T-helper 1 cell treated with Interleukin-12 subunit alpha and Interleukin-12 subunit beta and Interleukin-4 antibody, amounts not matched to agents 30 μg/mL and 1 μg/mL, for 36 hours (primary cell): ENCODE measurements around the gene SLC27A6.
"Not testable (repeated sequence)": the region's sequence is repeated elsewhere in the genome, so short reads cannot be mapped to it uniquely, and the experiment has no call there.

Experiments used
- H3K27ac Mint-ChIP-seq: one replicate; pipeline ENCODE4 v1.8.0; 2021; ENCODE audit warnings: mild to moderate bottlenecking, mixed read lengths
- H3K27me3 Mint-ChIP-seq: one replicate; pipeline ENCODE4 v1.8.0; 2021; ENCODE audit warnings: low read depth, mixed read lengths
- H3K36me3 Mint-ChIP-seq: one replicate; pipeline ENCODE4 v1.8.0; 2021; ENCODE audit warnings: low read depth, mixed read lengths
- H3K4me1 Mint-ChIP-seq: one replicate; pipeline ENCODE4 v1.8.0; 2021; ENCODE audit warnings: low read depth, mixed read lengths
- H3K4me3 Mint-ChIP-seq: one replicate; pipeline ENCODE4 v1.8.0; 2021; ENCODE audit warnings: mild to moderate bottlenecking, moderate library complexity, mixed read lengths
- H3K9me3 Mint-ChIP-seq: one replicate; pipeline ENCODE4 v1.8.0; 2021; ENCODE audit warnings: mixed read lengths

SLC27A6 gene

DNA sequence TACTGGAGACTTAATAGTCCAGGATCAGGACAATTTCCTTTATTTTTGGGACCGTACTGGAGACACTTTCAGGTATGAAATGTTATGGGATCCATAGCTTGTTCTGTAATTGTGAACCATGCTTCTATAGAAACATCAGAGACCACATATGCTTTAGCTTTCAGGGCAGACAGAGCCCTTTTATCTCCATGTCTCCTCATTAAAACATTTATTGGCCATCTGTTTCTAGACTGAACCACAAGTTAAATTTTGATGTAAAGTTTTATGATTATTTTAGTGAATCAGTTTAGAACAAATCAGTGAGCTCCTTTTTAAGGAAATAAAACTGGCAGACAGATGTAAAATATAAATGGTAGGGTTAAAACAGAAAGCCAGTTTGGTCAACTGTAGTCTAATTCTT lies 62.0 kb downstream of the SLC27A6 start:
- no peaks in the 10 kb centered on the region for H3K36me3 Mint-ChIP-seq
- H3K27me3 Mint-ChIP-seq: no peaks in the 10 kb centered on the region
- no peak overlapping the region for H3K4me3 Mint-ChIP-seq
- no peaks in the 10 kb centered on the region for H3K9me3 Mint-ChIP-seq
- H3K27ac Mint-ChIP-seq: no peak overlapping the region
- no peaks in the 10 kb centered on the region for H3K4me1 Mint-ChIP-seq

DNA sequence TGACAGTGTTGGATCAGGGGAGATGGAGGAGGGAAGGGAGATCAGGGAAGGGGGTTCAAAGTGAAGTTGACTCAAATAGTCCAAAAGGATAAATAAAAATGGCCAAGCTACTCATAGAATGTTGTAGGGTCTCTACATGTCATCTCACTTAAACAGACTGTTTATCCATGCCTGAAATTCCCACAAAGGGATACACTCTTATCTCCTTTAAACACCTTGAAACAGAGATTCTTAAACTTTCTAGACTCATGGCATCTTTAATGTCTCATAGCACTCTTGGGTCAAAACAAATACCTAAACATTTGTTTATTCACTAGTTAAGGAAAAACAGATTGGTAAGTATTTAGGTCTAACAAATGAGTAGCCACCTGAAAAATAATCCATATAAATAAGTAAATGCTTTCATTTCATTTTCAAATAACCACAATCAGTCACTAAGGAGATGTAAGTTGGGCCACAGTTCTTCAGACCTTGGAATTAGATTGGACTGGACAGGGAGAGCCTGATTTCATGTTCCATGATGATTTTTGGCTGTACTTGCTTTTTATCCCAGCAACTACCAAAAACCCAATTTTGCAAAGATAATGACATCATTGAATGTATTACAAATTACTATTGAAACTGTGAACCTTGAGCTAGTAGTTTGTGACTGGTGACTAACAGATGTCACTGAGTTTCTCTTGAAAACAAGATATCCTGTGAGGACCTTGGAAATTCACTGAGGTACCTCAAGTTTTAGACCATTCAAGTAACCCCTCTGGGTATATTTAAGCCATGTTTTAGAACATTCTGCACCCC lies 66.8 kb downstream of the SLC27A6 start:
- no peaks in the 10 kb centered on the region for H3K36me3 Mint-ChIP-seq
- H3K27me3 Mint-ChIP-seq: no peaks in the 10 kb centered on the region
- no peak overlapping the region for H3K27ac Mint-ChIP-seq
- H3K4me3 Mint-ChIP-seq: no peak overlapping the region
- no peaks in the 10 kb centered on the region for H3K4me1 Mint-ChIP-seq
- no peaks in the 10 kb centered on the region for H3K9me3 Mint-ChIP-seq

DNA sequence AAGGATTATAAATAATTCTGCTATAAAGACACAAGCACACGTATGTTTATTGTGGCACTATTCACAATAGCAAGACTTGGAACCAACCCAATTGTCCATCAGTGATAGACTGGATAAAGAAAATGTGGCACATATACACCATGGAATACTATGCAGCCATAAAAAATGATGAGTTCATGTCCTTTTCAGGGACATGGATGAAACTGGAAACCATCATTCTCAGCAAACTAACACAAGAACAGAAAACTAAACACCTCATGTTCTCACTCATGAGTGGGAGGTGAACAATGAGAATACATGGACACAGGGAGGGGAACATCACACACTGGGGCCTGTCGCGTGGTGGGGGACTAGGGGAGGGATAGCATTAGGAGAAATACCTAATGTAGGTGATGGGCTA lies 71.0 kb downstream of the SLC27A6 start:
- not testable (repeated sequence) for H3K4me3 Mint-ChIP-seq, H3K36me3 Mint-ChIP-seq, H3K4me1 Mint-ChIP-seq, H3K27ac Mint-ChIP-seq, H3K9me3 Mint-ChIP-seq, H3K27me3 Mint-ChIP-seq

DNA sequence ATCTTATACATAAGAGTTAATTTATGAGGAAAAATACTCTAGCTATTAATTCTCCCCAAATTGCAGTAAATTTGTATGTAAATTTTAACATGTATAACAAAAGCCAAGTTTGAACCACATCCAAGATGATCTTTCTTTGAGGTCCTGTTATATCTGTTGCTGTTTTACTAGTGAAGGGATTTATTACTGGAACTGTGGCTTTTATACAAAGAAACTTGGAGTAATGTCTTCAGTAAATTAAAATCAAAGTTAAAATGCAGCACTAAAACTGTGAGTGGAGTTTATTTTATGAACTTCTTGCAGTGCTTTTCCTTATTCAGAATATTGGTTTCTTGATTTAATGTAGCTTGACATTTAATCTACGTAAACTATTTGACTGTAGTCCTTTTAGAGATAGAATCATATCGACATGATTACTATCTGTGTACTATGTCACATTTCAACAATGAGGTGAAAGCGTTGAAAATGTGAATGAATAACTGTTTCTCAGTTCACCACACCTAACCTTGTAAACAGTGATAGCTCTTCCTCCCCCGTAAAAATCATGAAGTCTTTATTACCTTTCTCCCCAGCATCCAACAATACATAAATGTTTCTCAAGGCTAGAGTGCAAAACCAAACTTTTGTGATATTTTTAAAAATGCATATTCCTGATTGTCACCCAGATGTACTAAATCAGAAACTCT lies 76.1 kb downstream of the SLC27A6 start:
- Mint-ChIP-seq H3K27ac (no peak overlapping the region), H3K4me1 (no peaks in the 10 kb centered on the region), H3K36me3 (no peaks in the 10 kb centered on the region), H3K27me3 (no peaks in the 10 kb centered on the region), H3K4me3 (no peak overlapping the region), H3K9me3 (peaks cover 8% of the 10 kb centered on the region)

DNA sequence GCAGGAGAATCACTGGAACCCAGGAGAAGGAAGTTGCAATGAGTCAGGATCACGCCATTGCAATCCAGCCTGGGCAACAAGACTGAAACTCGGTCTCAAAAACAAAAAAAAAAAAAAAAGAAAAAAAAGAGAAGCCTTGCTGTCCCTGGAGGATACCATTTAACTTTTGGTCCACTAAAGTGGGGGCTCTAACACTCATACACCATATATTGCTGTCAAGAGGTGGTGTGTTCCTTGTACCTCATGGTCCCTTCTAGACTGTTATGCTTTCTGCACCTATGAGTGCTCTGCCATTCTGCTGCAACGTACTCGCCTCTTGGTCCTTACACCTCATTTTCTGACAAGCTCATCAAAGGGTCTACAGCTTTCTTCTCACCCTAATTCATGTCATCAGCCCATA lies 77.0 kb downstream of the SLC27A6 start:
- Mint-ChIP-seq H3K27me3 (no peaks in the 10 kb centered on the region), H3K4me3 (no peak overlapping the region), H3K27ac (no peak overlapping the region), H3K9me3 (peaks cover 8% of the 10 kb centered on the region), H3K4me1 (no peaks in the 10 kb centered on the region), H3K36me3 (no peaks in the 10 kb centered on the region)

DNA sequence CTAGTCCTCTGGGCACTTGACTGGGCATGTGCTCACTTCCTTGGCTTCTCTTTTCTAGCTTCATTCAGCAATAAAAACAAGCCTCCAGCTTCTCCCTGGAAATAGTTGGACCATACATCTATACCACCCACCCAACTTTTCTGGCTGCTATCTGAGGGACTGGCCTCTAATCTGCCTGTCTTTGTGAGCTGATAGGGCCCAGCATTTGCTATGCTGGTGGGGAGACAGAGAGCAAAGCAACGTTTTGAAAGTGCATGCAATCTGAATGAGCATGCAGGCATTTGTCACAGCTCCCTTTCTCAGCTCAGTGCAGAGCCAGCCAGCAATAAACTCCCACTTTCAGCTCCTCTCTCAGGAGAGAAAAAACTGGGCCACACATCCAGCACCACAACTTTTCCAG lies 78.6 kb downstream of the SLC27A6 start:
- no peaks in the 10 kb centered on the region for H3K4me1 Mint-ChIP-seq
- no peaks in the 10 kb centered on the region for H3K36me3 Mint-ChIP-seq
- no peak overlapping the region for H3K27ac Mint-ChIP-seq
- no peak overlapping the region for H3K4me3 Mint-ChIP-seq
- H3K9me3 Mint-ChIP-seq: peaks cover 8% of the 10 kb centered on the region
- no peaks in the 10 kb centered on the region for H3K27me3 Mint-ChIP-seq

DNA sequence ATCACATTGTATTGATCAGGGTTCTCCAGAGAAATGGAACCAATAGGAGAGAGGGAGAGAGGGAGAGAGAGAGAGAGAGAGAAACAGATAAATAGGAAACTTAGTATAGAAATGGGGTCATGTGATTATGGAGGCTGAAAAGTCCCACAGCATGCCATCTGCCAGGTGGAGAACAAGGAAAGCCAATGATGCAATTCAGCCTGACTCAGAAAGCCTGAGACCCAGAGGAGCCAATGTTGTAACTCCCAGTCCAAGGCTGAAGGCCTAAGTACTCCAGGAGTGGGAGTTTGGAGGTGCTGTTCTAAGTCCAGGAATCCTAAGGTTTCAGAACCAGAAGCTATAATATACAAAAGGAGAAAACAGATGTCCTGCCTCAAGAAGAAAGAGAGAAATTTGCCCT lies 80.9 kb downstream of the SLC27A6 start:
- Mint-ChIP-seq H3K27ac (no peak overlapping the region), H3K4me3 (no peak overlapping the region), H3K36me3 (no peaks in the 10 kb centered on the region), H3K4me1 (no peaks in the 10 kb centered on the region), H3K27me3 (no peaks in the 10 kb centered on the region), H3K9me3 (peaks cover 8% of the 10 kb centered on the region)

DNA sequence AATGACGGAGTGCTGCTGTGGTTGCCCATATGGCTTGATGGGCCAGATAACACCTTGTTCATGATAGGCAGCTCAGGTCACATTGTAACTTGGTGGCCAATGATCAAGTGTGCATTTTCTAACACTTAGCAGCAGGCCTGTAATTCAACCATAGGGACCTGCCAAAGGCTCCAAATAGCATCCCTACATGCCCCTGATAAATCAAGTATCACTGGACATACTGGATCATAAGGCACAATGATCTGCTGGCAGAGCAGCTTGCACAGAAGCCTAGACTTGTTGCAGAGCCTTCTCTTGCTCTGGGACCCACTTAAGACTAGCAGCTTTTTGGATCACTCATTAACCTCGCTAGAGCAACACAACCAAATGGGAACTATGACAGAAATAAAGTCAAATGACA lies 83.2 kb downstream of the SLC27A6 start:
- H3K4me1 Mint-ChIP-seq: no peaks in the 10 kb centered on the region
- no peak overlapping the region for H3K4me3 Mint-ChIP-seq
- H3K9me3 Mint-ChIP-seq: peaks cover 8% of the 10 kb centered on the region
- no peaks in the 10 kb centered on the region for H3K36me3 Mint-ChIP-seq
- no peak overlapping the region for H3K27ac Mint-ChIP-seq
- H3K27me3 Mint-ChIP-seq: no peaks in the 10 kb centered on the region

DNA sequence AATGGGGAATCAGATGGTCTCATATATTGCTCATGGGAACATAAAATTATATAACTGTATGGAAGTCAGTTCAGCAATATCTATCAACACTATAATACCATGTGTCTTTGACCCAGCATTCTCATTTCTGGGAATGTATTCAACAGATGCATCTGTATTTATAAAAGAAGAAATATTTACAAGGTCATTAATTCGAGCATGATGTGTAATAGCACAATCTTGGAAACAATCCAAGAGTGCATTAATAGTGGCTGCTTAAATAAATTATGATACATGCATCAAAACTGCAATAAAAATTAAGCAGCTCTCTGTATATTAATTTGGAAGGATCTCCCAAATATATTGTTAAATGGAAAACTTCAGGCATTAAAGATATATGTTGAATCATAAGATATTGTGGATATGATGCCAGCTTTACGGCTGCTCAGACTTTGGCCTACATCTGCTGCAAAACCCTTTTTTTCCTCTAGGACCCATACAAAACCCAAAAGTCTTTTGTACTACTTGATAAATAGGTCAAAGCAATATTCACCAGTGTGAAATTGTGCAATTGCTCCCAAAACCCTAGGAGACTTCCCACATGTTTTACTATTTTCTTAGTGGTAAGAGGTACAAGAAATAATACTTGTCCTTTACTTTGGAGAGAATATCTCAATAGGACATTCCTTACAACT lies 84.0 kb downstream of the SLC27A6 start:
- Mint-ChIP-seq H3K27me3 (no peaks in the 10 kb centered on the region), H3K36me3 (no peaks in the 10 kb centered on the region), H3K4me3 (no peak overlapping the region), H3K9me3 (peaks cover 5% of the 10 kb centered on the region), H3K4me1 (no peaks in the 10 kb centered on the region), H3K27ac (no peak overlapping the region)

DNA sequence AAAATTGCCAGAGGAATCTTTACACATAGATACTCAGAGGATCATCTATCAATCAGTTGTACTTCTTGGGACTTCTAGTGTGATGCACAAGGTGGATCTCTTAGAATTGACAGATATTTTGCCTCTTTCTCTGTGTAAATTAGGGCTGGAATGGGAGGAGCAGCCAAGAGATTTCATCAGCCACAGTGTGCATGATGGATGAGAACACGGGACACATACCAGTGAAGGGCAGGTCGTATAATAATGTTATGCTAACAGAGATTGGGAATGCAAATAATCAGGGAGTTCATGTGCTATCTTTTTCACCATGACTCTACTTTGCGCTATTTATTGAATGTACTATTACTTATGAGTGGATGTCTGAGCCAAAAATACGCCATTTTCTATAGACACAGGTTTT lies 86.0 kb downstream of the SLC27A6 start:
- Mint-ChIP-seq H3K4me1 (no peaks in the 10 kb centered on the region), H3K9me3 (no peaks in the 10 kb centered on the region), H3K4me3 (no peak overlapping the region), H3K36me3 (no peaks in the 10 kb centered on the region), H3K27ac (no peak overlapping the region), H3K27me3 (no peaks in the 10 kb centered on the region)

DNA sequence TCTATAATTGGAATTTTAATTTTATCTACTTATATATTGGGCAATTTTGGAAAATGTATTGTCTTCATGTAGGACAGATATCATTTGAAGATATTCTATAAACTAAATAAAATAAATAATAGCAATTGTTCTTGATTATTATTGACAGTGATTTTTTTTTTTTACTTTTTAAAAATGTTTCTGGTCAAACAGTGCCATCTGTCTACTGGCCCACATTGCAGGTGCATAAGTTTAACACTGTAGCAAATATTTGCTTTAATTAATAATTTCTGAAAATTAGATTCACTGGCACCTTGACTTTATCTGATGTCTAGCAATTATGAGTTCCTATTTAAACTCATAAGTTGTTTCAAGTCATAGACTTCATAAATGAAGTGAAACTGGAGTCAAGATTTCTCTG lies 88.2 kb downstream of the SLC27A6 start:
- Mint-ChIP-seq H3K9me3 (no peaks in the 10 kb centered on the region), H3K27me3 (no peaks in the 10 kb centered on the region), H3K4me3 (no peak overlapping the region), H3K36me3 (no peaks in the 10 kb centered on the region), H3K27ac (no peak overlapping the region), H3K4me1 (no peaks in the 10 kb centered on the region)

DNA sequence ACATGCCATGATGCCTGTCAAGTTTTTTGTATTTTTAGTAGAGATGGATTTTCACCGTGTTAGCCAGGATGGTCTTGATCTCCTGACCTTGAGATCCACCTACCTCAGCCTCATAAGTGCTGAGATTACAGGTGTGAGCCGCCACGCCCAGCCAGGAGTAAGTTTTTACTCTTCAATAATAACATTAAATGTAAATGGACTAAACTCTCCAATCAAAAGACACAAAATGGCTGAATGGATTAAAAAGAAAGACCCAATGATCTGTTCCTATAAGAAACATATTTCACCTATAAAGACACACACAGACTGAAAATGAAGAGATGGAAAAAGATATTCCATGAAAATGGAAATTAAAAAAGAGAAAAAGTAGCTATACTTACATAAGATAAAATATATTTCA lies 92.0 kb downstream of the SLC27A6 start:
- Mint-ChIP-seq H3K4me1 (no peaks in the 10 kb centered on the region), H3K4me3 (no peak overlapping the region), H3K36me3 (no peaks in the 10 kb centered on the region), H3K9me3 (no peaks in the 10 kb centered on the region), H3K27ac (no peak overlapping the region), H3K27me3 (no peaks in the 10 kb centered on the region)

DNA sequence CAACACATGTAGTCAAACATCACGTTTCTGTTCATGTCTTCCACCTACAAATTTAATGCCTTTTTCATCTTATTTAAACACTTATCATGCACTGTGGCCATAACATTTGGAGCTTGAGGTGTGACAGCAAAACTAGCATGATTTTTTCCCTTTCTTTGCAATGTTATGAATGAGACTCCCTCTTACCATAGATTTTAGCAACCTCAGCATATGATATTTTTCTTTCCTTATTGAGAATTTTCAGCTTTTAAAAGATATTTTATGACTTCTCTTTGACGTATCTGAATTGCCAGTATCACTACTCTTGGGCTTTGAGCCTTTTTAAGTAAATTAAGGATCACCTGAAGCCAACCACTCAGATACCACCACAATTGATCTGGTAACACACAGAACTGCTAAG lies 96.6 kb downstream of the SLC27A6 start:
- H3K27me3 Mint-ChIP-seq: peaks cover 6% of the 10 kb centered on the region
- H3K9me3 Mint-ChIP-seq: no peaks in the 10 kb centered on the region
- H3K4me3 Mint-ChIP-seq: no peak overlapping the region
- no peak overlapping the region for H3K27ac Mint-ChIP-seq
- H3K4me1 Mint-ChIP-seq: no peaks in the 10 kb centered on the region
- no peaks in the 10 kb centered on the region for H3K36me3 Mint-ChIP-seq

DNA sequence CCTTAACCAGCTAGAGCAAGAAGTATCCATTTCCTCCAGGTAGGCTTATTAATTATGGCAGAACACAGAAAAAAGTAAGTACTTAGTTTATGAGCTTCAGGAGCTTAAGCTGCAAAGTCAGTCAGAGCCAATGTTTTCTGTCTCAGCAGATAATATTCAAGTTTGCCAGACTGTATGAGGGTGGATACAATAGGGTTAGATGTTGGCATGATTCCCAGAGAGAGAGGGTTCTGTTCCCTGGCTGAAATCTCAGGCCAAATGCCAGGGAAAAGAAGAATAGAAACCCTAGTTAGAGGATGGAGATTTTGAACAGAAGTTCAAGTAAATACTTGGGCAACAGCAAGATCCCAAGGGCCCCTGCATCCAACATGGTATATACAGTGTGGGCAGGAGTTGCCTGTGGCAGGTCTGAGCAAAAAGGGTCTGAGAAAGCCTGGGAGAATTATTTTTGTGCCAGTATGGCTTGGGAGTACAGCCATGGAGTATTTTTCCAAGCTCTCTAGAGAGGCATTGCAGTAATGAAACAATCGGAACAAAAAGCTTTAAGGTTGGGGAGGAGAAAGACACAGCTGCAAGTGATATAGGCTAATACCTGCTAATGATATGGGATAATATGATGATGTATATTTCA lies 98.3 kb downstream of the SLC27A6 start:
- Mint-ChIP-seq H3K27ac (no peak overlapping the region), H3K4me3 (no peak overlapping the region), H3K36me3 (no peaks in the 10 kb centered on the region), H3K27me3 (peaks cover 6% of the 10 kb centered on the region), H3K9me3 (no peaks in the 10 kb centered on the region), H3K4me1 (no peaks in the 10 kb centered on the region)

DNA sequence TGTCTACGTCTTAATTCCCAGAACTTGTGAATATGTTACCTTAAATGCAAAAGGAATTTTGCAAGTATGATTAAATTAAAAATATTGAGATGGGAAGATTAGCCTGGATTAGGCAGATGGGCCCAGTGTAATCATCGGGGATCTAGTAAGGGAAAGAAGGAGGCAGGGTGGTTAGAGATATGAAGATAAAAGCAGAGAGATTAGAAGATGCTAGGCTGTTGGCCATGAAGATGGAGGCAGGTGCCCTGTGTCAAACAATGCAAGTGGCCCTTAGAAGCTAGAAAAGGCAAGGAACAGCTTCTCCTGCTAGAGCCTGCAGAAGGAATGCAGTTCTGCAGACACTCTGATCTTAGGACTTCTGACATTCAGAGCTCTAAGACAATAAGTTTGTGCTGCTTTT lies 100.4 kb downstream of the SLC27A6 start:
- H3K27ac Mint-ChIP-seq: no peak overlapping the region
- H3K27me3 Mint-ChIP-seq: peaks cover 11% of the 10 kb centered on the region
- H3K9me3 Mint-ChIP-seq: no peaks in the 10 kb centered on the region

More for the DNA sequence above, 100.4 kb downstream of the SLC27A6 start:
- H3K4me3 Mint-ChIP-seq: no peak overlapping the region
- no peaks in the 10 kb centered on the region for H3K36me3 Mint-ChIP-seq
- H3K4me1 Mint-ChIP-seq: no peaks in the 10 kb centered on the region
